GM21526 (cell line): ENCODE data around the gene CASQ2.

Source experiments
- ATAC-seq: cut with Tn5 transposase; IDR thresholded peaks from one replicate; pipeline ENCODE4 v1.9.1; 2021; ENCODE audit warnings: moderate library complexity; ENCODE audit not compliant: unreplicated experiment, low FRiP score

CASQ2 gene

GRCh38 chr1:115705085-115705951 is 63.2 kb downstream of the CASQ2 start:
- ATAC-seq: no peak

- ATAC-seq: no peak
Observed at GRCh38 chr1:115702959-115703358, 65.6 kb downstream of the CASQ2 start.

GRCh38 chr1:115701090-115701489 is 67.4 kb downstream of the CASQ2 start:
- ATAC-seq: no peak

- no peak for ATAC-seq
Observed at GRCh38 chr1:115697619-115698018, 70.9 kb downstream of the CASQ2 start.

GRCh38 chr1:115694805-115695204 is 73.7 kb downstream of the CASQ2 start:
- no peak for ATAC-seq

- no peak for ATAC-seq
Observed at GRCh38 chr1:115692224-115692623, 76.3 kb downstream of the CASQ2 start.

- no peak for ATAC-seq
Observed at GRCh38 chr1:115690972-115691371, 77.5 kb downstream of the CASQ2 start.

GRCh38 chr1:115687744-115688143 is 80.8 kb downstream of the CASQ2 start:
- ATAC-seq: no peak

- no peak for ATAC-seq
Observed at GRCh38 chr1:115685029-115685705, 83.3 kb downstream of the CASQ2 start.

GRCh38 chr1:115682792-115683191 is 85.7 kb downstream of the CASQ2 start:
- no peak for ATAC-seq

- ATAC-seq: no peak
Observed at GRCh38 chr1:115680730-115681111, 87.8 kb downstream of the CASQ2 start.

- no peak for ATAC-seq
Observed at GRCh38 chr1:115679141-115679611, 89.3 kb downstream of the CASQ2 start.

GRCh38 chr1:115678141-115678540 is 90.4 kb downstream of the CASQ2 start:
- ATAC-seq: no peak

GRCh38 chr1:115677565-115677964 is 90.9 kb downstream of the CASQ2 start:
- no peak for ATAC-seq

GRCh38 chr1:115677182-115677555 is 91.3 kb downstream of the CASQ2 start:
- ATAC-seq: no peak

- ATAC-seq: no peak
Observed at GRCh38 chr1:115676498-115677181, 91.9 kb downstream of the CASQ2 start.

- no peak for ATAC-seq
Observed at GRCh38 chr1:115672224-115673009, 96.1 kb downstream of the CASQ2 start.

GRCh38 chr1:115671176-115671934 is 97.2 kb downstream of the CASQ2 start:
- no peak for ATAC-seq

- no peak for ATAC-seq
Observed at GRCh38 chr1:115670476-115671175, 97.9 kb downstream of the CASQ2 start.
